GM18873 (cell line): Measurements from ENCODE around the gene TOR1AIP1.
"Not testable (repeated sequence)": the region's sequence is repeated elsewhere in the genome, so short reads cannot be mapped to it uniquely, and the experiment has no call there.

Experiments
- ATAC-seq: cut with Tn5 transposase; IDR thresholded peaks from one replicate; pipeline ENCODE4 v1.9.1; 2021; ENCODE audit warnings: mild to moderate bottlenecking, moderate library complexity, moderate number of reproducible peaks; ENCODE audit not compliant: unreplicated experiment, low FRiP score

The TOR1AIP1 gene

GRCh38 chr1:179930867-179931266, 48.8 kb downstream of the TOR1AIP1 start:
- ATAC-seq = no peak

DNA sequence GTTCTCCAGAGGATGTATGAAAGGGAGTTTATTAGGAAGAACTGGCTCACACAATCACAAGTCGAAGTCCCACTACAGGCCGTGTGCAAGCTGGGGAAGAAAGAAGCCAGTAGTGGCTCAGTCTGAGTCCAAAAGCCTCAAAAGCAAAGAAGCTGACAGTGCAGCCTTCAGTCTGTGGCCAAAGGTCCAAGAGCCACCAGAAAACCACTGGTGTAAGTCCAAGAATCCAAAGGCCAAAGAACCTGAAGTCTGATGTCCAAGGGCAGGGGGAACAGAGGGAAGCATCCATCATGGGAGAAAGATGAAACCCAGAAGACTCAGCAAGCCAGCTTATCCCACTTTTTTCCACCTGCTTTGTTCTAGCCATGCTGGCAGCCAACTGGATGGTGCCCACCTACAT, 51.1 kb downstream of the TOR1AIP1 start:
- no peak for ATAC-seq

- ATAC-seq = no peak
Measured at GRCh38 chr1:179935909-179936496, 53.9 kb downstream of the TOR1AIP1 start.

DNA sequence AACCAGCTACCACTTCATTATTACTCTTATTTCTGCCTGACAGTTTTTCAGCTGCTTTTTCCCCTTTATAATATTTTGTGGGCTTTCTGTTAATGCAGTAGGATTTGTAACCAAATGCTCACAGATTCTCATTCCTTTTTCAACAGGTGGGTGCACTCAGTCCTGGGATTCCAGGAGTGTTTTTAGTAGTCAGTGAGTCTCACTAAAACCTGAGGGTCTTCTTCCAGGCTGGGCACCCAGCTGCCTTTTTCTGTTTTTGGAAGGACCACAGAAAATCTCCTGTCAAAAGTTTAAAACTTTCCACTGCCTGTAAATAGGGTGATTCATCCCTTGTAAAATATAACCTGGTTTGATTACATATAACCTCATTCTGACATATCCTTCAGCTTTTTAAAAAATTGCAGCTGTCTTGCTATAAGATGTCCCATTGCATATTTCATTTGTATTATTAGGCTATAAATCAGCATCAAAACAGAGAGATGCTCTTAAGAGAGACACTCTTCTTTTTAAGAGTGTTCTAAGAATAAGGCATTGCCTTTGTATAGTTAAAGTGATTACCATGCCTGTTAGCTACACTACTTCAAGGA, 55.7 kb downstream of the TOR1AIP1 start:
- no peak for ATAC-seq

GRCh38 chr1:179938752-179939151, 56.7 kb downstream of the TOR1AIP1 start:
- no peak for ATAC-seq

DNA sequence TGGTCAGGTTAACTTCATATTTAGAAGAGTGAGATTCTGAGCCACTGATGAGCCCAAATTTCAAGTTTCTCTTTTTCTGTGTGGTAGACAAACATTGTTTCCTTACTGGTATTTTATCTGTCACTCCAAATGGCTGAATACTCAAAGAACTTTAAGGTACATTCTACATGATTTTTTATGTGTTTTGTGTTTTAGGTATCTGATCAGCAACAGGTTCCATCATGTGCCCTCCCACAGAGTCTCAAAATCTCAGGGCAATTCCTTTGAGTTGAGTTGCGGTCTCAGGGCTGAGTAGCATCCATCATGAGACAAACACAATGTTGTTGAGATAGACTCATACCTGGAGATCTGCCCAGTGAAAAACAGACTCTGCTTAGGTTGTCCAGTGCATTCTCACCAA, 57.9 kb downstream of the TOR1AIP1 start:
- ATAC-seq = no peak

GRCh38 chr1:179941454-179941853, 59.4 kb downstream of the TOR1AIP1 start:
- ATAC-seq = no peak

GRCh38 chr1:179950651-179951050, 68.6 kb downstream of the TOR1AIP1 start:
- no peak for ATAC-seq

- ATAC-seq = no peak
Measured at GRCh38 chr1:179951383-179952144, 69.5 kb downstream of the TOR1AIP1 start.

- ATAC-seq = no peak
Measured at GRCh38 chr1:179952186-179952585, 70.1 kb downstream of the TOR1AIP1 start.

DNA sequence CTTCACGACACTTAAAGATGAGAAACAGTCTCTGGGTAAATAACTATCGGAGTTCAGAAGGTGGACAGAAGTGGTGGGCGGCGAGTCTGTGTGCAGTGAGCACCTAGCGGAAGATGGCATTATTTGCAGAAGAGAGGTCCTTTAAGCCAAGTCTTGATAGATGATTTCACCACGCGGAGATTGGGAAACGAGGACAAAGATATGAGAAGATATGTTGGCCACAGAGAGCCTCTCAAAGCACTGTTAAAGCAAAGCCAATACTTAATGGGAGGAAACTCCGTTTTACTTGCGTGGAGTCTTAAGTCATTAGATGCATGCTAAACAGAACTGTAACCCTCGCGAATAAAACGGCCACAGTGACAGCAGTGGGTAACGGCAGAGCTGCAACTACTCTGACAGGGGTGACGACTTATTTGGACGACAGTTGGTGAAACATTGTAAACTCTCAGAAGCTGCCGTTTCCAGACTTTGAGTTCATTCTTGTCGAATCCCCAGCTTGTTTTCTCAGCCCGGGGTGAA, 71.9 kb downstream of the TOR1AIP1 start:
- peak; percentile 11 for ATAC-seq

DNA sequence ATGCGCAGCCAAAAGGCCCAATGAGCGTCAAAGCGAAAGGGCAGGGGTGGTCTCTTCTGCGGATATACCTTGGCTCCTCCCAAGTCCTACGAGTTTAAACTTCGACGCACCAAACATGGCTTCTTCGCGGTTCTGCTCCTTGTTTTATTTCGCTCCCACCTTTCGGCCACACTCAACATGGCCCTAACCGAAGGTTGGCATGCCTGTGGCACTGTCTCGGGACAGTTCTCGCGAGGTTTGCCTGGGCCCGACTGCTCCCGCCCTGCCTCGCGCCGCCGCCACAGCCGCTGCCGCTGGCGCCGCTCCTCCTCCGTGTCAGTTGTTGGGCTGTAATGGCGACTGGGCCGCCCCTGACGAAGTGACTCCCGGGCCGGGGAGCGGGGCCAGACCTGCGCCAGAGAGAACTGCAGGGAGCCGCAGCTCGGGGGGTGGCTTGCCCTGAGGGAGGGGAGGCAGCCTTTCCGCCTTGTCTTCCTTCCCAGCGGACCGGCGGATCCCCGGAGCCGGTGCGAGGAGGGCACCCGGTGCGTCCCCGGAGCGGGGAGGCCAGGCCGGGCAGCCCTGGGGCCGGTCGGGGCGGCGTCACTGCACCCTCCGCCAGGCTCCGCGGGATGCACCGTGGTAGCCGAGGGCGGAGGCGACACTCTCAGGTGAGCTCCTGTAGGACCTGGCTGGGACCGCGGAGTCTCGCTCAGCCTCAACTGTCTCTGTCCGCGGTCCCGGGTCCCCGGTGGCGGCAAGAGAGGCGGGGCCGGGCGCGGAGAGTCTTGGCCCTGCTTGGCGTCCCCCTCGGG, 72.6 kb downstream of the TOR1AIP1 start, which contains the start of gene CEP350:
CEP350 (plus strand) TSS at position 318 of the 794 bp plus-strand sequence. CDS start 31,372 bp downstream, outside the sequence.
- peak; percentile 92 for ATAC-seq

DNA sequence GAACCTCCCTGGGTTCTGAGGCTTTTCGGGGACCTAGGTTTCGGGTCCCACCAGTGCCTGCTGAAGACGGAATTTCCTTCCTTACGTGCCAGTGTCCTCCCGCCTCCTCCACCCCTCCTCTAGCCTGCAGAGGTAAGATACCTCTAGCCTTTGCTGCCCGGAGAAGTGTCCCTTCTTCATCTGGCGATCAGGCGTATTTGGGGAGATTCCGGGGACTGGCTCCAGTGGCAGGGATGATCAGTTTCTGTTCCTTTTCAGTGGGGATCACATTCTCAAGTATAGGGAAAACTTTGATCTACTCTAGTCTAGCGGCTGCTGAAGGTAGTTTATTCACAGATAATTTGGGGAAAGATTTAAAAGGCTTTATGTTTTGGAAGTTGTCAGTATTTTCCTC, 73.2 kb downstream of the TOR1AIP1 start:
- no peak for ATAC-seq

GRCh38 chr1:179955731-179956130, 73.6 kb downstream of the TOR1AIP1 start:
- no peak for ATAC-seq

- no peak for ATAC-seq
Measured at GRCh38 chr1:179958359-179958758, 76.3 kb downstream of the TOR1AIP1 start.

GRCh38 chr1:179962168-179962567, 80.1 kb downstream of the TOR1AIP1 start:
- ATAC-seq = not testable (repeated sequence)

- ATAC-seq = no peak
Measured at GRCh38 chr1:179966551-179966950, 84.5 kb downstream of the TOR1AIP1 start.

- ATAC-seq = no peak
Measured at GRCh38 chr1:179968284-179968993, 86.4 kb downstream of the TOR1AIP1 start.

DNA sequence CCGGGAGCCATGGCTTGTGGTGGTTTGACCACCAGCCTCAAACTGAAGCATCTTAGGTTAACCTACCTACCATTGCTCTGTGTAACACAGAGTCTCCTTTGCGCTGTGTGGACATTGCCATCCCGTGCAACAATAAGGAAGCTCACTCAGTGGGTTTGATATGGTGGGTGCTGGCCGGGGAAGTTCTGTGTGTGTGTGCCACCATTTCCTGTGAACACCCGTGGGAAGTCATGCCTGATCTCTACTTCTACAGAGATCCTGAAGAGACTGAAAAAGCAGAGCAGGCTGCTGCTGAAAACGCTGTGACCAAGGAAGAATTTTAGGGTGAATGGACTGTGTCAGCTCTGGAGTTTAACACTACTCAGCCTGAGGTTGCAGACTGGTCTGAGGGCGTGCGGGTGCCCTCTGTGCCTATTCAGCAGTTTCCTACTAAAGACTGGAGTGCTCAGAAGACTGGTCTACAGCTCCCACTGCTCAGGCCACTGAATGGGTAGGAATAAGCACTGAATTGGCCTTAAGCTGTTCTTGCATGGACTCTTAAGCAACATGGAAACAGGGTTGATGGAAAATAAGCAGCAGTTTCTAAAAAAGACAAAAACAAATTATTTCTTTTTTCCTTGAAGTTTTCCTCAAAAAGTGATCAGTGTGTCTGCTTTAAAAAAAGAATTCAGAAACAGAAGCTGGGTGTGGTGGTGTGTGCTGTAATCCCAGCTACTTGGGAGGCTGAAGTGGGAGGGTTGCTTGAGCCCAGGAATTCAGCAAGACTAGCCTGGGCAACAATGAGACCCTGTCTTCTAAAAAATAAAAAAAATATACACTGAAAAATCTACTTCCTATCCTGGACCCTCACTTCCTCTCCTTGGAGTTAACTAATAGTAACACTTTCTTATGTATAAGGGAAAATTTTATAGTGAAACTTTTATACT, 87.2 kb downstream of the TOR1AIP1 start:
- ATAC-seq = no peak
